Measurements from ENCODE around the gene CSTA. TPM values are rescaled to one million over a fixed set of nuclear protein-coding genes. Genes with fewer than 3 reads are reported as not detected.

The CSTA gene
- total RNA-seq, 1 donor from 2014 or later, result not detected

DNA sequence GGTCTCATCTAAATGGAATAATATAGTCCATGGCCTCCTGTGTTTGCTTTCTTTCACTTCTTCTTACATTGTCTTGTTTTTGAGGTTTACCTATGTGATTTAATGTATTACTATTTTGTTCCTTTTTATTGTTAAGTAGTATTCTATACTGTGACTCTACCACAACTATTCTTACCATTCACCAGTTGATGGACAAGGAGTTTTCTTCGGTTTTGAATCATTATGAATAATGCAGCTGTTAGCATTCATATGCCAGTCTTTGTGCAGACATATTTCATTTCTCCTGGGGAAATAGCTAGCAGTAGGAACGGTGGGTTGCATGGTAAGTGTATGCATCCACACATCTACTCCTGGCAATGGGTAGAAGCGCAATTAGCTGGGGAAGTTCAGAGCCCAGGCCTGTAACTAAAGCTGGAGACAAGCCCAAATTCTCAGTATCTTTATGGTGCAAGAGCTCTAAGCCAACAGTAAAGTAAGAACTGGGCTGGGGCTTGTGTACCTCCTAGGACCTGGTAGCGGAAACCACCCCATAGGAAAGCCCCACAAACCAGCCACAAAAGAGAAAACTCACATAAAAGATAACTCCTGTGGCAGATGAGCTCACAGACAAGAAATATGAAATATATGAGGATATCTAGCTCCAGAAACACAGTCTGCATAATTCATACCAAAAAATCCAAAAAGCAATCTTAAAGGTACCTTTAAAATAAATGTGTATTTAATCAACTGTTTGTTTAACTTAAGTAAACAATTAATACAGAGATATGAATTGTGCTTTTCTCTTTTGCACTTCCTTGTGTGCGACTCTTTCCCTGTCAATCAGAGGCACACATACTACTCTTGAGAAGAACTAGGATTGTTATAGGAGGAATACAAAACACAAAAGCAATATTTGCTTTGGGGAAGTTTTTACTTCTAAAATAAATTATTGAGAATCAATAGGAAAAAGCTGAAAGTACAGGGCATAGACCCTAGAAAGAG is 2.7 kb upstream of the CSTA start:
- TF ChIP-seq, protein P1, sequence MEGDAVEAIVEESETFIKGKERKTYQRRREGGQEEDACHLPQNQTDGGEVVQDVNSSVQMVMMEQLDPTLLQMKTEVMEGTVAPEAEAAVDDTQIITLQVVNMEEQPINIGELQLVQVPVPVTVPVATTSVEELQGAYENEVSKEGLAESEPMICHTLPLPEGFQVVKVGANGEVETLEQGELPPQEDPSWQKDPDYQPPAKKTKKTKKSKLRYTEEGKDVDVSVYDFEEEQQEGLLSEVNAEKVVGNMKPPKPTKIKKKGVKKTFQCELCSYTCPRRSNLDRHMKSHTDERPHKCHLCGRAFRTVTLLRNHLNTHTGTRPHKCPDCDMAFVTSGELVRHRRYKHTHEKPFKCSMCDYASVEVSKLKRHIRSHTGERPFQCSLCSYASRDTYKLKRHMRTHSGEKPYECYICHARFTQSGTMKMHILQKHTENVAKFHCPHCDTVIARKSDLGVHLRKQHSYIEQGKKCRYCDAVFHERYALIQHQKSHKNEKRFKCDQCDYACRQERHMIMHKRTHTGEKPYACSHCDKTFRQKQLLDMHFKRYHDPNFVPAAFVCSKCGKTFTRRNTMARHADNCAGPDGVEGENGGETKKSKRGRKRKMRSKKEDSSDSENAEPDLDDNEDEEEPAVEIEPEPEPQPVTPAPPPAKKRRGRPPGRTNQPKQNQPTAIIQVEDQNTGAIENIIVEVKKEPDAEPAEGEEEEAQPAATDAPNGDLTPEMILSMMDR (IDR thresholded peaks at IDR 0.05; ENCODE audit: insufficient read depth, low read length, poor library complexity, severe bottlenecking), result no peak
- Histone ChIP-seq H3K27me3 (ENCODE audit: control insufficient read depth, insufficient read depth, low read length) (no peaks in the 10 kb centered on the region), H3K4me3 (ENCODE audit: low read depth, low read length) (no peak overlapping the region), H3K36me3 (ENCODE audit: control insufficient read depth, insufficient read depth, low read length) (no peaks in the 10 kb centered on the region)
- no peak for DNase-seq (ENCODE audit: low read depth)

DNA sequence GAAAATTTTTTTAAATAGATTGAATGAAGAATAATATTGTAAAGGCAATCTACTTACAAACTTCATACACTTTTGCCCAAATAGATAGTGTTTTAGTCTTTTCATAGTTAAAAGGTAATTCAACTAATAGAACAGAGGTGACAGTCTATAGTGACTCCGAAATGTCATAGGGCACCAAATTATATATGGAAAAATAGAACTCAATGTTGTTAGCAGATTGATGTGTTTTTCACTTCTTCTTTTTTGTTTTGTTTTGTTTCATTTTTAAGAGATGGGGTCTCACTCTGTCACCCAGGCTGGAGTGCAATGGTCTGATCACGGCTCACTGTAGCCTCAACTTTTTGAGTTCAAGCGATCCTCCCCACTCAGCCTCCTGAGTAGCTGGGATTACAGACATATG is 721 bp downstream of the CSTA start:
- Histone ChIP-seq H3K27me3 (ENCODE audit: control insufficient read depth, insufficient read depth, low read length) (no peaks in the 10 kb centered on the region), H3K36me3 (ENCODE audit: control insufficient read depth, insufficient read depth, low read length) (no peaks in the 10 kb centered on the region), H3K4me3 (ENCODE audit: low read depth, low read length) (no peak overlapping the region)
- no peak for DNase-seq (ENCODE audit: low read depth)
- TF ChIP-seq, protein P1 (IDR thresholded peaks at IDR 0.05; ENCODE audit: insufficient read depth, low read length, poor library complexity, severe bottlenecking), result no peak

DNA sequence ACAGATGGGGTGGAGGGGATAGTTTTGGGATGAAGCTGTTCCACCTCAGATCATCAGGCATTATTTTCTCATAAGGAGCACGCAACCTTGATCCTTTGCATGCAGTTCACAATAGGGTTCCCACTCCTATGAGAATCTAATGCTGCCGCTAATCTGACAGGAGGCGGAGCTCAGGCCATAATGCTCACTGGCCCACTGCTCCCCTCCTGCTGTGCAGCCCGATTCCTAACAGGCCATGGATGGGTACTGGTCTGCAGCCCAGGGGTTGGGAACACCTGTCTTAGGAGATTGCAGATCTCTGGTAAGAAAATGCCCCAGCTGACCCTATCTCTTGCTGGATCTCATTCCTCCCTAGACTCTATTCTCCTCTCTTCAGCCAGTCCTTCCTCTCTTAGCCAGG is 6.8 kb downstream of the CSTA start:
- no peak for DNase-seq (ENCODE audit: low read depth)
- H3K36me3 ChIP-seq (ENCODE audit: control insufficient read depth, insufficient read depth, low read length), result no peaks in the 10 kb centered on the region
- no peaks in the 10 kb centered on the region for H3K27me3 ChIP-seq (ENCODE audit: control insufficient read depth, insufficient read depth, low read length)
- no peak overlapping the region for H3K4me3 ChIP-seq (ENCODE audit: low read depth, low read length)
- TF ChIP-seq, protein P1 (IDR thresholded peaks at IDR 0.05; ENCODE audit: insufficient read depth, low read length, poor library complexity, severe bottlenecking), result no peak

DNA sequence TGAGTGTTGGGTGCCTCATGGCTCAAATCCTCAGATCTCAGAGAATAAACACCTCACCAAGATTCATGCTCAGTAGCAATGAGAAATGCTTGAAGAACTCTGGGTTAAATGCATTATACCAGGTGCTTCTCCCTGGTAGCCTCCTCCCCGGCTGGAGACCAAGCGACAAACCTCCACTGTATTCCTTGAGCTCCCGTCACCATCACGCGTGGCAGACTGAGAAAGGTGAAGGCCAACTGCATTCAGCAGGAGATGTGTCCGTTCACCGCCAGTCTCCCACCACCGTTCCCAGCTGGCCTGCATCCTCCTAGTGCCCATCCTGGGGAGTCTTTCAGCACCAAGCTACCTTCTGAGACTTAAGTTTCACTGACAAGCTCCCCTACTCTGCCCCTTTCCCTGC is 7.5 kb downstream of the CSTA start:
- H3K4me3 ChIP-seq (ENCODE audit: low read depth, low read length), result no peak overlapping the region
- TF ChIP-seq, protein P1 (IDR thresholded peaks at IDR 0.05; ENCODE audit: insufficient read depth, low read length, poor library complexity, severe bottlenecking), result no peak
- no peak for DNase-seq (ENCODE audit: low read depth)
- no peaks in the 10 kb centered on the region for H3K27me3 ChIP-seq (ENCODE audit: control insufficient read depth, insufficient read depth, low read length)
- H3K36me3 ChIP-seq (ENCODE audit: control insufficient read depth, insufficient read depth, low read length), result no peaks in the 10 kb centered on the region

DNA sequence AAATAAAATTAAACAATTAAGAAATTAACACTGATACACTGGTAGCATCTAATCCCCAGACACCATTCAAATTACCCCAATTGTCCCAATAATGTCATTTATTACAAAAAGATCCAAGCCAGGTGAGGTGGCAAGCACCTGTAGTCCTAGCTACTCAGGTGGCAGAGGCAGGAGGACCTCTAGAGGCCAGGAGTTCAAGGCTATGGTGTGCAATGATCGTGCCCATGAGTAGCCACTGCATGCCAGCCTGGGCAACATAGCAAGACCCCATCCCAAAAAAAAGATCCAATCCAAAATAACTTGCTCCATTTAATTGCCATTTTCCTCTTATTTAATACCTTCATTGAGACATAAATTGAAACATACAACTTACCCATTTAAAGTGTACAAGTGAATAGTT is 17.8 kb downstream of the CSTA start:
- H3K4me3 ChIP-seq (ENCODE audit: low read depth, low read length), result no peak overlapping the region
- no peaks in the 10 kb centered on the region for H3K36me3 ChIP-seq (ENCODE audit: control insufficient read depth, insufficient read depth, low read length)
- TF ChIP-seq, protein P1 (IDR thresholded peaks at IDR 0.05; ENCODE audit: insufficient read depth, low read length, poor library complexity, severe bottlenecking), result no peak

More for the DNA sequence above, 17.8 kb downstream of the CSTA start:
- H3K27me3 ChIP-seq (ENCODE audit: control insufficient read depth, insufficient read depth, low read length), result no peaks in the 10 kb centered on the region
- no peak for DNase-seq (ENCODE audit: low read depth)
